HepG2 (cell line): ENCODE data around the gene DUSP16. TPM values are rescaled to one million over a fixed set of nuclear protein-coding genes. Genes with fewer than 3 reads are reported as not detected.

Experiments used
- CAMTA2 ChIP-seq: sonication (generic); formaldehyde crosslinking; IDR thresholded peaks from 2 replicates; pipeline ENCODE4 v1.4.0; 2020; ENCODE audit warnings: mild to moderate bottlenecking, missing genetic modification reagents, borderline replicate concordance
- ETS1 ChIP-seq: sonication (generic); formaldehyde crosslinking; IDR thresholded peaks from 2 replicates; pipeline ENCODE4 v1.4.0; 2020; ENCODE audit warnings: missing genetic modification reagents
- KDM1A ChIP-seq: IDR thresholded peaks from 2 replicates; pipeline ENCODE4 v1.6.1; 2016; ENCODE audit warnings: missing compliant biosample characterization
- MNT ChIP-seq: fragments of 450-650 bp; IDR thresholded peaks from 2 replicates; pipeline ENCODE4 v1.6.1; 2016
- PCBP1 ChIP-seq: fragments of 200-400 bp; formaldehyde crosslinking; IDR thresholded peaks from 2 replicates; pipeline ENCODE4 v1.6.1; 2017; ENCODE audit warnings: mild to moderate bottlenecking, low read depth, low read length, borderline replicate concordance
- RXRA ChIP-seq: sonication (generic); formaldehyde crosslinking; IDR thresholded peaks from 2 replicates; pipeline ENCODE4 v1.5.1; 2020; ENCODE audit warnings: missing genetic modification reagents
- SRSF1 ChIP-seq: fragments of 200-400 bp; formaldehyde crosslinking; optimal IDR thresholded peaks from 2 replicates; pipeline ENCODE3; 2017; ENCODE audit warnings: mild to moderate bottlenecking, low read depth, low read length, moderate library complexity
- ZFP36L1 ChIP-seq: sonication (generic); formaldehyde crosslinking; IDR thresholded peaks from 2 replicates; pipeline ENCODE4 v1.8.0; 2022; ENCODE audit warnings: mild to moderate bottlenecking, missing genetic modification reagents, moderate library complexity
- ZNF546 ChIP-seq: sonication (generic); formaldehyde crosslinking; conservative IDR thresholded peaks from 2 replicates; pipeline ENCODE4 v1.8.1; 2023; ENCODE audit warnings: mild to moderate bottlenecking, missing genetic modification reagents
- ZNF687 ChIP-seq: sonication (generic); formaldehyde crosslinking; IDR thresholded peaks from 2 replicates; pipeline ENCODE4 v1.5.1; 2020; ENCODE audit warnings: mild to moderate bottlenecking, missing genetic modification reagents, moderate library complexity
- ZNF710 ChIP-seq: sonication (generic); formaldehyde crosslinking; IDR thresholded peaks from 2 replicates; pipeline ENCODE4 v1.5.0; 2020; ENCODE audit warnings: mild to moderate bottlenecking, missing genetic modification reagents, borderline replicate concordance
- polyA plus RNA-seq, 8 experiments: library from polyadenylated mRNA; depleted of rRNA in 3 of 8; stranded (reverse) in 7 of 8; unstranded in 1 of 8; fragments of >200 nt; fragmentation: Illumina TruSeq in 4 of 8; extraction: Trizol in 4 of 8; gene quantifications; 2 replicates each; pipeline versions ENCODE4 v1.2.1 to v1.2.3, GENCODE V29; 2011 to 2016; ENCODE audit warnings: low read depth in 4 of 8, missing spikeins in 1 of 8, mixed read lengths in 1 of 8; ENCODE audit not compliant: insufficient read depth in 1 of 8
- total RNA-seq, 5 experiments: library from RNA; depleted of rRNA; stranded (reverse); fragments of >200 nt; fragmentation: Illumina TruSeq; extraction: Trizol; gene quantifications; 2 replicates each; pipeline ENCODE4 v1.2.3, GENCODE V29; 2016; ENCODE audit warnings: low read depth in 1 of 5

Gene DUSP16
- total and polyA plus RNA-seq, 2 of the 13 experiments (the other 11 are each of a cell fraction or from before 2014, with no cell fraction given), result 45.7 to 46.6 TPM

GRCh38 chr12:12539028-12539810, 23.4 kb downstream of the DUSP16 start (continued):
- TF ChIP-seq ZNF546 (no peak), SRSF1 (no peak), ZNF710 (CRISPR knock-in tag) (no peak), CAMTA2 (CRISPR knock-in tag) (no peak), ETS1 (CRISPR knock-in tag) (no peak), MNT (no peak), ZFP36L1 (CRISPR knock-in tag) (no peak), RXRA (no peak), KDM1A (CRISPR knock-in tag) (no peak), ZNF687 (CRISPR knock-in tag) (no peak), PCBP1 (no peak)
- TF ChIP-seq, all 625 proteins: peak for 0
